A549 (cell line): ENCODE results near the gene ATG4B. TPM values are rescaled to one million over a fixed set of nuclear protein-coding genes. Genes with fewer than 3 reads are reported as not detected.

Experiments
- ATAC-seq, 2 experiments: fragments of 200-7000 bp in 1 of 2; fragments of >200 bp in 1 of 2; cut with Nextera tagmentation in 1 of 2; cut with Tn5 transposase in 1 of 2; 3 replicates each; pipeline versions ENCODE4 v1.8.0 to v1.9.1; 2018 to 2020; ENCODE audit warnings: mild to moderate bottlenecking in 1 of 2, moderate library complexity in 1 of 2
- CTCF ChIA-PET: fragments of 300-600 bp; sonication (Branson Sonifier 250); formaldehyde crosslinking; extraction: SDS; loops from one replicate; lab custom pipeline; 2021; ENCODE audit warnings: antibody characterized with exemption, inconsistent platforms; lab: Yijun Ruan, JAX
- POLR2A ChIA-PET: fragments of 350-600 bp; formaldehyde crosslinking; extraction: SDS; loops from one replicate; lab custom pipeline; 2021; ENCODE audit warnings: antibody characterized with exemption, inconsistent platforms; lab: Yijun Ruan, JAX
- DNase-seq, 2 experiments: peaks; one replicate each; pipeline versions ENCODE4 v3.0.0 to v3.0.0-alpha.2; 2011 to 2016; ENCODE audit warnings: low read depth in 1 of 2, low spot score in 1 of 2
- FAIRE-seq: peaks from 2 replicates; lab custom pipeline; 2011; peaks lifted over from hg19 to GRCh38; lab: Jason Lieb, UNC
- H3K27ac ChIP-seq, 2 experiments: fragments of >200 bp; sonication (Bioruptor Twin); formaldehyde crosslinking; 3 replicates each; pipeline ENCODE4 v1.5.1; 2016 to 2017
- H3K4me1 ChIP-seq: fragments of >200 bp; sonication (Bioruptor Twin); formaldehyde crosslinking; 3 replicates; pipeline ENCODE4 v1.6.1; 2016
- H3K4me2 ChIP-seq: fragments of >200 bp; sonication (Bioruptor Twin); formaldehyde crosslinking; 3 replicates; pipeline ENCODE4 v1.6.1; 2016
- H3K4me3 ChIP-seq: fragments of >200 bp; sonication (Bioruptor Twin); formaldehyde crosslinking; 3 replicates; pipeline ENCODE4 v1.5.1; 2016
- H3K9me3 ChIP-seq: fragments of >200 bp; sonication (Bioruptor Twin); formaldehyde crosslinking; 3 replicates; pipeline ENCODE4 v1.6.1; 2016
- BHLHE40 ChIP-seq: IDR thresholded peaks from 2 replicates; pipeline ENCODE4 v1.6.1; 2012; ENCODE audit warnings: low read depth, low read length, inconsistent platforms
- CEBPB ChIP-seq, 2 experiments: fragments of >200 bp in 1 of 2; sonication (Bioruptor Twin) in 1 of 2; formaldehyde crosslinking in 1 of 2; IDR thresholded peaks; 2 replicates each; pipeline ENCODE4 v1.6.1; 2012 to 2016
- E2F6 ChIP-seq: IDR thresholded peaks from 2 replicates; pipeline ENCODE4 v1.6.1; 2012; ENCODE audit warnings: low read depth, borderline replicate concordance
- EHF ChIP-seq: fragments of 250-450 bp; sonication (Bioruptor Pico); IDR thresholded peaks from 2 replicates; pipeline ENCODE4 v1.5.0; 2020; ENCODE audit warnings: mild to moderate bottlenecking
- ELK1 ChIP-seq: fragments of 150-350 bp; IDR thresholded peaks from 2 replicates; pipeline ENCODE4 v1.6.1; 2014; ENCODE audit warnings: low read depth, mild to moderate bottlenecking, low read length
- EP300 ChIP-seq, 2 experiments: fragments of >200 bp; sonication (Bioruptor Twin); formaldehyde crosslinking; IDR thresholded peaks; 2 replicates in 1 of 2; 3 replicates in 1 of 2; pipeline ENCODE4 v1.6.1; 2016 to 2017
- FOSB ChIP-seq: fragments of 250-450 bp; sonication (Bioruptor Pico); IDR thresholded peaks from 2 replicates; pipeline ENCODE4 v1.5.0; 2020; ENCODE audit warnings: mild to moderate bottlenecking, moderate library complexity
- FOSL2 ChIP-seq, 2 experiments: fragments of 450-650 bp in 1 of 2; fragments of >200 bp in 1 of 2; sonication (Bioruptor Twin) in 1 of 2; formaldehyde crosslinking; IDR thresholded peaks; 2 replicates each; pipeline versions ENCODE4 v1.5.0 to v1.6.1; 2016 to 2020; ENCODE audit warnings: mild to moderate bottlenecking in 1 of 2, moderate library complexity in 1 of 2
- FOXS1 ChIP-seq: fragments of 250-450 bp; sonication (Bioruptor Pico); IDR thresholded peaks from 2 replicates; pipeline ENCODE4 v1.5.0; 2020; ENCODE audit warnings: mild to moderate bottlenecking, moderate library complexity
- HEYL ChIP-seq: fragments of 250-450 bp; sonication (Bioruptor Pico); IDR thresholded peaks from 2 replicates; pipeline ENCODE4 v1.8.0; 2021; ENCODE audit warnings: mild to moderate bottlenecking, moderate library complexity
- HOXB13 ChIP-seq: fragments of 250-450 bp; sonication (Bioruptor Pico); IDR thresholded peaks from 2 replicates; pipeline ENCODE4 v1.5.0; 2020; ENCODE audit warnings: low read depth, mild to moderate bottlenecking, moderate library complexity
- HOXB5 ChIP-seq: fragments of 250-450 bp; sonication (Bioruptor Pico); IDR thresholded peaks from 2 replicates; pipeline ENCODE4 v1.5.0; 2020; ENCODE audit warnings: mild to moderate bottlenecking, moderate library complexity
- JUN ChIP-seq, 2 experiments: fragments of >200 bp; sonication (Bioruptor Twin); formaldehyde crosslinking; IDR thresholded peaks; 2 replicates in 1 of 2; 3 replicates in 1 of 2; pipeline ENCODE4 v1.6.1; 2016 to 2017
- JUNB ChIP-seq: fragments of >200 bp; sonication (Bioruptor Twin); formaldehyde crosslinking; IDR thresholded peaks from 2 replicates; pipeline ENCODE4 v1.6.1; 2016
- KDM1A ChIP-seq: fragments of 200-600 bp; sonication (generic); IDR thresholded peaks from 2 replicates; pipeline ENCODE4 v1.6.1; 2016; ENCODE audit warnings: low read depth, mild to moderate bottlenecking
- KDM5A ChIP-seq: fragments of 200-600 bp; sonication (generic); IDR thresholded peaks from 2 replicates; pipeline ENCODE4 v1.6.1; 2016; ENCODE audit warnings: antibody characterized with exemption, mild to moderate bottlenecking
- PBX3 ChIP-seq: IDR thresholded peaks from 2 replicates; pipeline ENCODE4 v1.6.1; 2012
- RCOR1 ChIP-seq: fragments of 150-350 bp; IDR thresholded peaks from 2 replicates; pipeline ENCODE4 v1.6.1; 2014; ENCODE audit warnings: antibody characterized with exemption, low read length, low read depth
- RNF2 ChIP-seq: fragments of 200-600 bp; sonication (generic); IDR thresholded peaks from 2 replicates; pipeline ENCODE4 v1.6.1; 2016; ENCODE audit warnings: low read depth, mild to moderate bottlenecking, antibody characterized with exemption, moderate library complexity, borderline replicate concordance
- SMC3 ChIP-seq: fragments of >200 bp; sonication (Bioruptor Twin); formaldehyde crosslinking; IDR thresholded peaks from 3 replicates; pipeline ENCODE4 v1.6.1; 2018; ENCODE audit warnings: inconsistent platforms
- SREBF2 ChIP-seq: fragments of 450-650 bp; IDR thresholded peaks from 2 replicates; pipeline ENCODE4 v1.6.1; 2014; ENCODE audit warnings: mild to moderate bottlenecking, moderate library complexity
- TFCP2L1 ChIP-seq: fragments of 250-450 bp; sonication (Bioruptor Pico); IDR thresholded peaks from 2 replicates; pipeline ENCODE4 v1.5.0; 2021; ENCODE audit warnings: mild to moderate bottlenecking
- WGBS: methylation state at CpG from one replicate; pipeline ENCODE4 v1.1.6; 2017; ENCODE audit errors: missing lambda C conversion rate; 5-methylcytosine and 5-hydroxymethylcytosine counted together
- polyA plus RNA-seq, 4 experiments: library from polyadenylated mRNA; depleted of rRNA in 3 of 4; stranded (reverse); fragments of >200 nt; fragmentation: RNase III in 1 of 4; extraction: RNeasy Plus Mini Kit Qiagen cat#74134 plus additional on column Dnase treatment in 1 of 4; gene quantifications; 2 replicates in 3 of 4; 3 replicates in 1 of 4; pipeline ENCODE4 v1.2.3, GENCODE V29; 2011 to 2017

Gene ATG4B
- polyA plus RNA-seq, 2 of the 4 experiments (the other 2 are of a cell fraction), result 70.3 to 75.2 TPM

GRCh38 chr2:241666627-241667400, 29.3 kb downstream of the ATG4B start (continued):
- TF ChIP-seq HOXB5, result no peak
- no peak for TF ChIP-seq JUN (IDR thresholded peaks at IDR 0.05)
- TF ChIP-seq, all 56 proteins: peak for 0

- FAIRE-seq, result no peak
- Histone ChIP-seq H3K27ac (no peak overlapping the region), H3K9me3 (no peaks in the 10 kb centered on the region), H3K4me3 (no peak overlapping the region), H3K4me1 (0 out of 3 replicates have a peak, but pooled peaks cover 4% of the 10 kb centered on the region), H3K4me2 (no peak overlapping the region)
- DNase-seq, result no peak
- no peak for ATAC-seq
- ChIA-PET POLR2A (no interaction called here), CTCF (interaction anchor here (0.8 to 1.9 kb wide), 3 partner anchors 9 to 590 kb away, joined by 4 to 11 read pairs (median 5); no protein-coding TSS in a partner anchor)
- no peak for TF ChIP-seq HEYL (CRISPR knock-in tag)
- TF ChIP-seq EHF, result no peak
- no peak for TF ChIP-seq JUN (IDR thresholded peaks at IDR 0.05)
- TF ChIP-seq TFCP2L1 (CRISPR knock-in tag), result no peak
- TF ChIP-seq FOSB (CRISPR knock-in tag), result no peak
- TF ChIP-seq PBX3, result no peak
- no peak for TF ChIP-seq FOXS1 (CRISPR knock-in tag)
- no peak for TF ChIP-seq BHLHE40
- no peak for TF ChIP-seq E2F6
- no peak for TF ChIP-seq FOSL2 (IDR thresholded peaks at IDR 0.05)
- no peak for TF ChIP-seq FOSL2 (CRISPR knock-in tag; IDR thresholded peaks at IDR 0.05)
- TF ChIP-seq SREBF2, result no peak
- no peak for TF ChIP-seq RCOR1
- no peak for TF ChIP-seq JUNB
- TF ChIP-seq ELK1, result no peak
- TF ChIP-seq KDM1A, result no peak
- 97% methylated on average over 21 of the region's 21 CpGs for WGBS
Observed at GRCh38 chr2:241668354-241668753, 30.9 kb downstream of the ATG4B start.

- ChIA-PET CTCF (interaction anchor here (0.6 to 1.9 kb wide), 4 partner anchors 9 to 591 kb away, joined by 3 to 11 read pairs (median 4); no protein-coding TSS in a partner anchor), POLR2A (no interaction called here)
Observed at GRCh38 chr2:241668839-241669238, 31.3 kb downstream of the ATG4B start.

More at GRCh38 chr2:241668839-241669238, 31.3 kb downstream of the ATG4B start:
- Histone ChIP-seq H3K4me1 (0 out of 3 replicates have a peak, but pooled peaks cover 4% of the 10 kb centered on the region), H3K4me3 (no peak overlapping the region), H3K27ac (no peak overlapping the region), H3K4me2 (no peak overlapping the region), H3K9me3 (no peaks in the 10 kb centered on the region)
- ATAC-seq (no peak), FAIRE-seq (no peak), DNase-seq (no peak)
- WGBS, result 87% methylated on average over 12 of the region's 12 CpGs
- no peak for TF ChIP-seq RNF2
- no peak for TF ChIP-seq HOXB5
- TF ChIP-seq SMC3, result no peak
- TF ChIP-seq EP300 (IDR thresholded peaks at IDR 0.05), result no peak
- no peak for TF ChIP-seq HEYL (CRISPR knock-in tag)
- TF ChIP-seq KDM5A, result no peak
- no peak for TF ChIP-seq HOXB13
- no peak for TF ChIP-seq CEBPB (IDR thresholded peaks at IDR 0.05)
